GM12874 (cell line): ENCODE data around the gene FAM76A.

Source experiments
- TF ChIP-seq, protein P1 (sequence below): IDR thresholded peaks from 2 replicates; pipeline ENCODE4 v1.5.1; 2011; ENCODE audit warnings: low read depth, mild to moderate bottlenecking, control low read depth, low read length, moderate library complexity; ENCODE audit not compliant: insufficient read depth

Gene FAM76A

DNA sequence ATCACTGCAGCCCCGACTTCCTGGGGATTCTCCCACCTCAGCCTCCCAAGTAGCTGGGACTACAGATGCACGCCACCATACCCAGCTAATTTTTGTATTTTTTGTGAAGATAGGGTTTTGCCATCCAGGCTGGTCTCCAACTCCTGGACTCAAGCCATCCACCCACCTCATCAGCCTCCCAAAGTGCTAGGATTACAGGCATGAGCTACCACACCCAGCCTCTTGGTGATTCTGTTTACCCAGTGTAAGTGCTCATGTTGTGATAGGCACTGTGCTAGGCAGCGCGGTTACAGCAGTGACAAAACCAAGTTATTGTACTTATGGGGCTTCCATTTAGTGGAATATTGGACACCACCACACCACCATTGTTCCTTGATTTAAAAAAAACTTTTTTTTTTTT lies 37.6 kb downstream of the FAM76A start:
- TF ChIP-seq, protein P1, sequence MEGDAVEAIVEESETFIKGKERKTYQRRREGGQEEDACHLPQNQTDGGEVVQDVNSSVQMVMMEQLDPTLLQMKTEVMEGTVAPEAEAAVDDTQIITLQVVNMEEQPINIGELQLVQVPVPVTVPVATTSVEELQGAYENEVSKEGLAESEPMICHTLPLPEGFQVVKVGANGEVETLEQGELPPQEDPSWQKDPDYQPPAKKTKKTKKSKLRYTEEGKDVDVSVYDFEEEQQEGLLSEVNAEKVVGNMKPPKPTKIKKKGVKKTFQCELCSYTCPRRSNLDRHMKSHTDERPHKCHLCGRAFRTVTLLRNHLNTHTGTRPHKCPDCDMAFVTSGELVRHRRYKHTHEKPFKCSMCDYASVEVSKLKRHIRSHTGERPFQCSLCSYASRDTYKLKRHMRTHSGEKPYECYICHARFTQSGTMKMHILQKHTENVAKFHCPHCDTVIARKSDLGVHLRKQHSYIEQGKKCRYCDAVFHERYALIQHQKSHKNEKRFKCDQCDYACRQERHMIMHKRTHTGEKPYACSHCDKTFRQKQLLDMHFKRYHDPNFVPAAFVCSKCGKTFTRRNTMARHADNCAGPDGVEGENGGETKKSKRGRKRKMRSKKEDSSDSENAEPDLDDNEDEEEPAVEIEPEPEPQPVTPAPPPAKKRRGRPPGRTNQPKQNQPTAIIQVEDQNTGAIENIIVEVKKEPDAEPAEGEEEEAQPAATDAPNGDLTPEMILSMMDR = no peak

DNA sequence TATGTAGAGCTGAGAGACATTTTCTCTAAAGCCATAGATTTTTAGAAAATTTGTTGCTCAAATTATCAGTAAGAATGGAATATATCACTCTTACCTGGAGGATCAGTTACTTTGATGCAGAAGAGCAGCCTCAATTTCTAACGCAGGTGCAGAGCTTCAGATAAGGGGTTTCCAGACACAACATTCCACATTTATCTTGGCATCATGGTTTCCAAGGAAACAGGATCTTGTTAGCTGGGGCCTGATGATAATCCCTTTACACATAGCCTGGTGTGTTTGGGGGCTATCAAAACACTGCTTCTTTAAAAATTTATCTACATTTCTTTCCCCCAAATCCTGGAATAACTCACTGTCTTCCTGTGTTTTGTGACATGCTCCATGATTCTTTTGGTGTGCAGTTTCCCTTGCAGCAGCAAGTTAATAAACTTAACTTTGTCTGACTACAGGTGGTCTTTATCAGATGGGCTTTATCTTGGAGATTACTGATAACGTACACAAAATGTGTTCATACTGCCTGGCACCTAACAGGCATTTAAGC lies 44.6 kb downstream of the FAM76A start:
- TF ChIP-seq, protein P1 = no peak

DNA sequence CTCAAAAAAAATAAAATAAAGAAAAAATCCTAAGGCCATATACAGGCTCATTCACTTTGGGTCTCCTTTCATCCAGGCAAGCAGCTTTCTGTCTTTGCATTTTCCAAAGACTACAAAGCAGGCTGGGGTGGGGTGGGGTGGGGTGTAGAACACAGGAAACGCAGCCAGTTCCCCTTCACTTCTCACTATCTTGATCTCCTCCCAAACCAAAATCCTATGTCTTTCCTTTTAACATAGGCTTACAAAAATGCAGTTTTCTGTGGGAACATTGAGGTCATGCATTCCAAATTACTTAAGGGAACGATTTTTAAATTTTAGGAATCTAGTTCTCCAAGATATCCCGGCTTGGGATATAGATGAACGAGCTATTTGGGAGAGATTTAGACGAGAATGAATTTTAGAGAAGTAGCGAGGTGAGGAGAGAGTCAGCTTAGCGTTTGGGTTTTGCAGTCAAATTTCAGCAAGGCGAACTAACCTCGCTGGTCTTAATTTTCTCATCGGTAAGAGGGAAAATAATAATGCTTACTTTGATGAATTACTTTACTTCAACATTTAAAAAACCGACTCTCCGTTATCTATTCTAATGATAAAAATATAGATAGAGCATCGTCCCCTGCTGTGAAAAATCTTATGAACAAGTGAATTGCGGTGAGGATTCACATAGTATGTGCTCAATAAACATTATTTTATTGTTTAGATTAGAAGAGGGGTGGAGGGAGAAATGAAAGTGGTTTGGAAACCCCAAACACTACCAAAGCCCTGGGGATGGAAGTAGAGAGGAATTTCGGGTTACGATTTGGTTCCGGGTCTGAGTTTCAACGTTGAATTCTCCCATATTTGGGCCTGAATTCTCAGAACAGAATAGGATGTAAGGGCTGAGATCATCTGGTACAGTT lies 46.5 kb downstream of the FAM76A start:
- TF ChIP-seq, protein P1 = no peak

DNA sequence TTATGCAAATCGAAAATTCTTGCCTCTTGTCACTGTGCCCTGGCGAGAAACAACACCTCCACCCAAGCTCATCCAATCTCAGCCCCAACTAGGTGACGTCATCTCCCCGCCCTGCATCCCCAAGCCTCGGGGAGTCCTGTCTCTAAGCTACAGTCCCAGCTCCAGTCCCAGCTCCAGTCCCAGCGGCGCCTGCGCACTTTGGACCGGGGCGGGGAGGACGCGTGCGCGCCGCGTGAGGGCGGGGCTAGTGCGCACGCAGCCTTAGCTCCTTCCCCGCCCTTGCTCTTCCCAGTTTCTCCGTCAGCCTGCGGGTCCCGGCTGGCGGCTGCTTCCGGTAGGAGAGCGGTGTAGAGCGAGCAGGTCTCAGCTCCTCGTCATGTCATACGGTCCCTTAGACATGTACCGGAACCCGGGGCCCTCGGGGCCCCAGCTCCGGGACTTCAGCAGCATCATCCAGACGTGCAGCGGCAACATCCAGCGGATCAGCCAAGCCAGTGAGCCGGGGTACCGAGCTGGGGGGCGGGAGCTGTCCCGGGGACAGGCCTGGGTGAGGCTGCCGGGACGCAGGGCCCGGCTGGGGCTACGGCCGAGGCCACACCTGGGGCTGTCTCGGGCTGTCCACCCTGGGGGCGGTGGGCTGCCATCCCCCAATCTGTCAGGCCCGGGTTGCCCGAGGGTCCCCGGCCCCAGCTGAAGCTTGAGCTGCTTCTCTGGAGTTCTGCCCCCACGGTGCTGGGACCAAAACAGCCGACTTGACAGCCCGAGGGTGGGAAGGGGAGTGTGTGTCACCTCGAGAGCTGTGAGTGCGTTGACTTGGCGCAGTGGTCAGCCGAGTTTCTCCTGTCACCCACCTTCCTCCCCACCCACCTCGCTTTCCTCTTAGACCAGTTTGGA lies 47.4 kb downstream of the FAM76A start, which contains the start of gene STX12:
Gene STX12, plus strand, starts transcription at position 288 of the 894 bp plus-strand sequence. Its CDS starts 89 bp downstream, at position 377.
- TF ChIP-seq, protein P1 = no peak

DNA sequence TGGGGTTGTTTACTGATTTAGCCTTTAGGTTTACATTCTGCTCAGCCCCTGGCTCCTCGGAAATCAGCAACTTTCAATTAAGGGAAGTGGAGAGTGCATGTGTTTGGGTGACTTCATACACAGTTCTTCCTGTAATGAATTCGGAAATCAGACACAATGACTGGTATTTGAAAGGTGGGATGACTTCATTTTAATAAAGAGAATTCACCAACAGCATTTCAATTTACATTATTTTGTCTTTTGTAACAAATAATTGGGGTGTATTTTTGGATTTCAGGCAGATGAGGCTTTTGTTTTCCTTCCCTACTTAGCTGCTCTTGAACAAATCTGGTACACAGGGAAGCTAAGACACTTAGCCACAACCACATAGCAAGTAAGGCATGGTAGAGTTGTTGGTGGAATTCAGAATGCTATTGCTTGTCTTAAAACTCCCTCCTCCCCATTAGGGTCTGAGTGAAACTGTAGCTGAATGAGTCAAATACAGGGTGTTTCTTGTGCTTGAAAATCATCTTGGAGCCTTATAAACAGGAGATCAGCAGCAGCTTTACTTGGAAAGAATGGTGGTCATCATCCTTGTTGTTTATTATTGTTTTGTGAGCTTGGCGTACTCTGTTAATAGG lies 48.2 kb downstream of the FAM76A start:
- TF ChIP-seq, protein P1 = no peak

DNA sequence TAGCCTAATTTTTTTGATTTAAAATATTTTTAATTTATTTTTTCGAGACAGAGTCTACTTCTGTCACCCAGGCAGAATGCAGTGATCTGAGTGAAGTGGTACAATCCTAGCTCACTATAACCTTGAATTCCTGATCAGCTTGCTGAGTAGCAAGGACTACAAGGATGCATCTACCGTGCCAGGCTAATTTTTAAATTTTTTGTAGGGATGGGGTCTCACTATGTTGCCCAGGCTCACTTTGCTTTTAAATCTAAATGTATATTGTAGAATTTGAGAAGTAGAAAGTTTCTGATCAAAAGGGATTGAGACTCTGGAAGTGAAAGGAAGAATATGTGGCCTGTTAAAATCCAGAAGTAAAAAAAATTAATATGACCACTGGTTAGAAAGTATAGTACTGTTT lies 48.9 kb downstream of the FAM76A start:
- TF ChIP-seq, protein P1 = no peak
